ENCODE measurements around the gene RMND1. TPM values are rescaled to one million over a fixed set of nuclear protein-coding genes. Genes with fewer than 3 reads are reported as not detected.

Gene RMND1
- total RNA-seq, 1 donor from 2014 or later = 40.2 TPM

- DNase-seq (ENCODE audit: low spot score, unreplicated experiment) = peak; percentile 71
- TF ChIP-seq CTCF (IDR thresholded peaks at IDR 0.05; ENCODE audit: unreplicated experiment) = no peak
- Mint-ChIP-seq H3K36me3 (ENCODE audit: insufficient read depth) (no peaks in the 10 kb centered on the region), H3K4me1 (ENCODE audit: low read depth) (peaks cover 32% of the 10 kb centered on the region), H3K4me3 (ENCODE audit: low read depth) (peak overlapping the region; percentile 82), H3K27ac (peak overlapping the region; percentile 5), H3K9me3 (ENCODE audit: low read depth) (no peaks in the 10 kb centered on the region), H3K27me3 (no peaks in the 10 kb centered on the region)
Observed at GRCh38 chr6:151390851-151391470, 61.0 kb downstream of the RMND1 start.

GRCh38 chr6:151390276-151390850 lies 61.6 kb downstream of the RMND1 start:
- Mint-ChIP-seq H3K4me1 (ENCODE audit: low read depth) (peaks cover 31% of the 10 kb centered on the region), H3K9me3 (ENCODE audit: low read depth) (no peaks in the 10 kb centered on the region), H3K36me3 (ENCODE audit: insufficient read depth) (no peaks in the 10 kb centered on the region), H3K27me3 (no peaks in the 10 kb centered on the region), H3K27ac (peak overlapping the region; percentile 45), H3K4me3 (ENCODE audit: low read depth) (peak overlapping the region; percentile 68)
- no peak for TF ChIP-seq CTCF (IDR thresholded peaks at IDR 0.05; ENCODE audit: unreplicated experiment)
- peak; percentile 96 for DNase-seq (ENCODE audit: low spot score, unreplicated experiment)

DNA sequence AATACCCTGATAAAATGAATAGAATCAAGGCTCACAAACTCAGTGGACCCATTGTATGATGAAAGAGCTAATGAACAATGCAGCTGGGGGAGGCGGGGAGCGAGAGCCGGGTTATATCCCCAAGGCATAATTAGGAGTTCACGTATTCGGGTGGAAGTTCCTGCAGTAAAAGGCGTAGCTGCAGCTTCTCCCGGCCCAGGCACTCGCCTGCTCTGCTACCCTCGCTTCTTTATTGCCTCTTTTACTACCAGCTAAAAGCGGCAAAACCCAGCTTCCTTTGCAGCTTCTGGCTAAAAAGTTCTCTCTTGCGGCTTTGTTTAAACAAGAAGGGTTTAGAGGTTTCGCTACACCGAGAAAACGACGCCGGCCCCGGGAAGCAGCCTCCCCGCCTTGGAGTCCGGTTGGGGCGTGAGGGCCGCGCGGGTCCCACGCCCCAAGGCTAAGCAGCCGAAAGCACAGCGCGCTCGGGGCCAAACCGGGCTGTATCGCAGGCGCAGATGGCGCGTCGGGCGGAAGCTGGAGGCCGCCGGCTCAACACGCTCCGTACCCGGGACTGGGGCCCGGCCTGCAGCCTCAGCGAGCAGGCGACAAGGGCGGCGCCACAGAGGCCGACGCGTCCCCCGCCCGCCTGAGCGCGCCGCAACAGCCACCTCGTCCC lies 62.2 kb downstream of the RMND1 start:
- no peaks in the 10 kb centered on the region for H3K27me3 Mint-ChIP-seq
- peaks cover 27% of the 10 kb centered on the region for H3K4me1 Mint-ChIP-seq (ENCODE audit: low read depth)
- DNase-seq (ENCODE audit: low spot score, unreplicated experiment) = no peak
- H3K27ac Mint-ChIP-seq = peak overlapping the region; percentile 98
- H3K4me3 Mint-ChIP-seq (ENCODE audit: low read depth) = peak overlapping the region; percentile 86
- no peaks in the 10 kb centered on the region for H3K36me3 Mint-ChIP-seq (ENCODE audit: insufficient read depth)
- TF ChIP-seq CTCF (IDR thresholded peaks at IDR 0.05; ENCODE audit: unreplicated experiment) = no peak
- H3K9me3 Mint-ChIP-seq (ENCODE audit: low read depth) = no peaks in the 10 kb centered on the region

DNA sequence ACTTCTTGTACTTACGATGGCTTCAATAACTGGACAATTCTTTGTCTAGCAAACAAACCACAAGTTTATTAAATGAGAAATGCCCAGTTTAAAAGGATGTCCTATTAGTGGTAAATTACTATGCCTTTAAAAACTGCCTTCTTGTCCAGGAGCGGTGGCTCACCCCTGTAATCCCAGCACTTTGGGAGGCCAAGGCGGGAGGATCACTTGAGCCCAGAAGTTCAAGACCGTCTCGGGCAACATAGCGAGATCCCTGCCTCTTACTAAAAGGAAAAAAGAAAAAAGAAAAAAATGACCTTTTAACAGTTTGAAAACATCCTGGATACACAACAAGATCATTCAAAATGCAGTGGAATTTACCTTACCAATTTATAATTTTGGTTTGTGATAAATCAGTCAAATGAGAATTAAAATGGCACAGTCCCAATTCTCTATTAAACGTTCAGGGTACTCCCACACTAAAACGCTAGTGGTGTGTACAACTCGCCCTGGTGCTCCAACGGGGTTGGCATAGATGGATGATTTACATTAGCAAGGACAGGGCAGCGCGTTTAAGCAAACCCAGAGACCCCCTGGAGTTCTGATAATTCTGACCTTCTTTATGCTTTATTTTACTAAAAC lies 62.8 kb downstream of the RMND1 start:
- H3K36me3 Mint-ChIP-seq (ENCODE audit: insufficient read depth) = peaks cover 3% of the 10 kb centered on the region
- no peak for TF ChIP-seq CTCF (IDR thresholded peaks at IDR 0.05; ENCODE audit: unreplicated experiment)
- peak overlapping the region; percentile 98 for H3K27ac Mint-ChIP-seq
- H3K4me3 Mint-ChIP-seq (ENCODE audit: low read depth) = peak overlapping the region; percentile 86
- peaks cover 25% of the 10 kb centered on the region for H3K4me1 Mint-ChIP-seq (ENCODE audit: low read depth)
- H3K9me3 Mint-ChIP-seq (ENCODE audit: low read depth) = no peaks in the 10 kb centered on the region
- H3K27me3 Mint-ChIP-seq = no peaks in the 10 kb centered on the region
- DNase-seq (ENCODE audit: low spot score, unreplicated experiment) = no peak

DNA sequence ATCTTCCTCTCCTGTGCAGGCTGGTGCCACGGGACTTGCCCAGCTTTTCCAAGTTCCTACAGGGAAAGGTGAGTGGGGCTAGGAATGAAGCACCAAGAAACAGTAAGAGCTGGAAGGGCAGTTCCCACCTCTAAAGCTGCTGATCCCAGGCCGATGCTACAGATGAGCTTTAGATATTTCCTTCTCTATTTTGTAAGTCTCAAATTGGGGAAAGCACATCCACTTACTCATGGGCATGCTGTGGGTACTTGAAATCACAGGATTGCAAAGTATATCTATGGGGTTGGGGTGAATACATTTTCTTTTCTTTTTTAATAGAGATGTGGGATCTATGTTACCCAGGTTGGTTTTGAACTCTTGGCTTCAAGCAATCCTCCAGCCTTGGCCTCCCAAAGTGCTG lies 63.7 kb downstream of the RMND1 start:
- H3K4me1 Mint-ChIP-seq (ENCODE audit: low read depth) = peaks cover 19% of the 10 kb centered on the region
- DNase-seq (ENCODE audit: low spot score, unreplicated experiment) = no peak
- no peak overlapping the region for H3K27ac Mint-ChIP-seq
- peaks cover 5% of the 10 kb centered on the region for H3K36me3 Mint-ChIP-seq (ENCODE audit: insufficient read depth)
- H3K27me3 Mint-ChIP-seq = no peaks in the 10 kb centered on the region
- no peak for TF ChIP-seq CTCF (IDR thresholded peaks at IDR 0.05; ENCODE audit: unreplicated experiment)
- peak overlapping the region; percentile 40 for H3K4me3 Mint-ChIP-seq (ENCODE audit: low read depth)
- no peaks in the 10 kb centered on the region for H3K9me3 Mint-ChIP-seq (ENCODE audit: low read depth)

Data from progenitor cell of endocrine pancreas (in vitro differentiated cells).